HuH-7.5 (cell line): ENCODE results near the gene CREB3L1.

Source experiments
- DNase-seq: peaks from one replicate; pipeline ENCODE4 v3.0.0; 2011; ENCODE audit warnings: low spot score

The CREB3L1 gene

GRCh38 chr11:46272816-46273427 is 4.5 kb upstream of the CREB3L1 start:
- no peak for DNase-seq

- DNase-seq, result peak; percentile 84
Observed at GRCh38 chr11:46273511-46274205, 3.8 kb upstream of the CREB3L1 start.

GRCh38 chr11:46275964-46276641 is 1.4 kb upstream of the CREB3L1 start:
- DNase-seq, result no peak

GRCh38 chr11:46277313-46277621 is 195 bp upstream of the CREB3L1 start:
- DNase-seq, result no peak

GRCh38 chr11:46278387-46279125 is 1.1 kb downstream of the CREB3L1 start:
- peak; percentile 83 for DNase-seq

GRCh38 chr11:46279126-46280099 is 2.0 kb downstream of the CREB3L1 start:
- no peak for DNase-seq

- no peak for DNase-seq
Observed at GRCh38 chr11:46280706-46281105, 3.2 kb downstream of the CREB3L1 start.

- no peak for DNase-seq
Observed at GRCh38 chr11:46281371-46281831, 3.9 kb downstream of the CREB3L1 start.

GRCh38 chr11:46285173-46285572 is 7.7 kb downstream of the CREB3L1 start:
- no peak for DNase-seq

- DNase-seq, result no peak
Observed at GRCh38 chr11:46285594-46286033, 8.2 kb downstream of the CREB3L1 start.

- DNase-seq, result no peak
Observed at GRCh38 chr11:46286789-46287188, 9.3 kb downstream of the CREB3L1 start.

GRCh38 chr11:46288451-46288850 is 11.0 kb downstream of the CREB3L1 start:
- no peak for DNase-seq

- DNase-seq, result no peak
Observed at GRCh38 chr11:46290011-46290410, 12.5 kb downstream of the CREB3L1 start.

GRCh38 chr11:46290598-46291309 is 13.3 kb downstream of the CREB3L1 start:
- no peak for DNase-seq

- no peak for DNase-seq
Observed at GRCh38 chr11:46291441-46292150, 14.1 kb downstream of the CREB3L1 start.

GRCh38 chr11:46293066-46293465 is 15.6 kb downstream of the CREB3L1 start:
- no peak for DNase-seq

GRCh38 chr11:46293641-46294103 is 16.2 kb downstream of the CREB3L1 start:
- no peak for DNase-seq

- no peak for DNase-seq
Observed at GRCh38 chr11:46294365-46295309, 17.2 kb downstream of the CREB3L1 start.
